PC-9 (cell line): ENCODE results near the gene CTLA4. TPM values are rescaled to one million over a fixed set of nuclear protein-coding genes. Genes with fewer than 3 reads are reported as not detected.

Source experiments
- BruUV-seq: library from RNA; stranded (reverse); fragments of 400-500 nt; replicated peaks from 2 replicates; lab custom pipeline; 2021; lab: Mats Ljungman, UMichigan
- CTCF ChIA-PET: fragments of 300-600 bp; sonication (Branson Sonifier 250); formaldehyde crosslinking; loops from one replicate; lab custom pipeline; 2022; ENCODE audit warnings: antibody characterized with exemption; lab: Charles Lee
- POLR2A ChIA-PET: fragments of 300-600 bp; sonication (Branson Sonifier 250); formaldehyde crosslinking; loops from one replicate; lab custom pipeline; 2022; ENCODE audit warnings: antibody characterized with exemption; ENCODE audit not compliant: unreplicated experiment; lab: Charles Lee
- DNase-seq, 2 experiments: peaks; one replicate each; pipeline versions ENCODE4 v3.0.0 to v3.0.0-alpha.2; 2015 to 2022; ENCODE audit warnings: mixed read lengths in 1 of 2
- H2AFZ ChIP-seq: fragments of 200-600 bp; sonication (generic); 2 replicates; pipeline ENCODE4 v1.8.1; 2017; ENCODE audit warnings: antibody characterized with exemption
- H3F3A ChIP-seq: fragments of 200-600 bp; sonication (generic); 2 replicates; pipeline ENCODE4 v1.8.1; 2017; ENCODE audit warnings: antibody characterized with exemption, mild to moderate bottlenecking, low read depth; ENCODE audit not compliant: insufficient read depth
- H3K27ac ChIP-seq: fragments of 200-600 bp; sonication (generic); 2 replicates; pipeline ENCODE4 v1.6.1; 2016; ENCODE audit warnings: mixed run types
- H3K27me3 ChIP-seq: fragments of 200-600 bp; sonication (generic); 2 replicates; pipeline ENCODE4 v1.6.1; 2016; ENCODE audit warnings: low read depth, mixed run types; ENCODE audit not compliant: insufficient read depth
- H3K36me3 ChIP-seq: fragments of 200-600 bp; sonication (generic); 2 replicates; pipeline ENCODE4 v1.6.1; 2016; ENCODE audit warnings: low read depth, mixed run types
- H3K4me1 ChIP-seq: fragments of 200-600 bp; sonication (generic); replicated peaks from 2 replicates; pipeline ENCODE4 v1.6.1; 2016; ENCODE audit warnings: mixed run types; ENCODE audit not compliant: insufficient read depth
- H3K4me2 ChIP-seq: fragments of 200-600 bp; sonication (generic); 2 replicates; pipeline ENCODE4 v1.6.1; 2017; ENCODE audit warnings: mixed run types
- H3K4me3 ChIP-seq: fragments of 200-600 bp; sonication (generic); 2 replicates; pipeline ENCODE4 v1.6.1; 2016; ENCODE audit warnings: mixed run types
- H3K79me2 ChIP-seq: fragments of 200-600 bp; sonication (generic); 2 replicates; pipeline ENCODE4 v1.6.1; 2017; ENCODE audit warnings: low read depth, mixed run types
- H3K9me2 ChIP-seq: fragments of 200-600 bp; sonication (generic); 2 replicates; pipeline ENCODE4 v1.8.1; 2017; ENCODE audit warnings: mild to moderate bottlenecking; ENCODE audit not compliant: insufficient read depth
- H3K9me3 ChIP-seq: fragments of 200-600 bp; sonication (generic); 2 replicates; pipeline ENCODE4 v1.8.1; 2016; ENCODE audit warnings: low read depth; ENCODE audit not compliant: insufficient read depth
- H4K20me1 ChIP-seq: fragments of 200-600 bp; sonication (generic); 2 replicates; pipeline ENCODE4 v1.8.1; 2017; ENCODE audit not compliant: insufficient read depth
- EZH2 ChIP-seq: fragments of 200-600 bp; sonication (generic); IDR thresholded peaks from 2 replicates; pipeline ENCODE4 v1.8.0; 2017; ENCODE audit warnings: antibody characterized with exemption, low read depth
- intact Hi-C: fragments of 100-400 bp; cut with micrococcal nuclease; formaldehyde crosslinking; loops from one replicate; pipeline ENCODE4 v1.10.0; 2022; ENCODE audit not compliant: unreplicated experiment
- total RNA-seq: library from RNA; stranded (reverse); gene quantifications from 2 replicates; pipeline ENCODE4 v1.2.3, GENCODE V29; 2021
- TF ChIP-seq, protein P1 (sequence below): fragments of 200-600 bp; sonication (generic); conservative IDR thresholded peaks from 2 replicates; pipeline ENCODE4 v1.6.1; 2017; ENCODE audit warnings: mixed run types, antibody characterized with exemption, mild to moderate bottlenecking, moderate library complexity

Gene CTLA4
- total RNA-seq, 1 experiment from 2014 or later: not detected

DNA sequence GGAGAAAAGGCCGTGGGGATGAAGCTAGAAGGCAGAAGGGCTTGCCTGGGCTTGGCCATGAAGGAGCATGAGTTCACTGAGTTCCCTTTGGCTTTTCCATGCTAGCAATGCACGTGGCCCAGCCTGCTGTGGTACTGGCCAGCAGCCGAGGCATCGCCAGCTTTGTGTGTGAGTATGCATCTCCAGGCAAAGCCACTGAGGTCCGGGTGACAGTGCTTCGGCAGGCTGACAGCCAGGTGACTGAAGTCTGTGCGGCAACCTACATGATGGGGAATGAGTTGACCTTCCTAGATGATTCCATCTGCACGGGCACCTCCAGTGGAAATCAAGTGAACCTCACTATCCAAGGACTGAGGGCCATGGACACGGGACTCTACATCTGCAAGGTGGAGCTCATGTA is 2.9 kb downstream of the CTLA4 start:
- intact Hi-C loops: no loop called here
- TF ChIP-seq, protein P1, sequence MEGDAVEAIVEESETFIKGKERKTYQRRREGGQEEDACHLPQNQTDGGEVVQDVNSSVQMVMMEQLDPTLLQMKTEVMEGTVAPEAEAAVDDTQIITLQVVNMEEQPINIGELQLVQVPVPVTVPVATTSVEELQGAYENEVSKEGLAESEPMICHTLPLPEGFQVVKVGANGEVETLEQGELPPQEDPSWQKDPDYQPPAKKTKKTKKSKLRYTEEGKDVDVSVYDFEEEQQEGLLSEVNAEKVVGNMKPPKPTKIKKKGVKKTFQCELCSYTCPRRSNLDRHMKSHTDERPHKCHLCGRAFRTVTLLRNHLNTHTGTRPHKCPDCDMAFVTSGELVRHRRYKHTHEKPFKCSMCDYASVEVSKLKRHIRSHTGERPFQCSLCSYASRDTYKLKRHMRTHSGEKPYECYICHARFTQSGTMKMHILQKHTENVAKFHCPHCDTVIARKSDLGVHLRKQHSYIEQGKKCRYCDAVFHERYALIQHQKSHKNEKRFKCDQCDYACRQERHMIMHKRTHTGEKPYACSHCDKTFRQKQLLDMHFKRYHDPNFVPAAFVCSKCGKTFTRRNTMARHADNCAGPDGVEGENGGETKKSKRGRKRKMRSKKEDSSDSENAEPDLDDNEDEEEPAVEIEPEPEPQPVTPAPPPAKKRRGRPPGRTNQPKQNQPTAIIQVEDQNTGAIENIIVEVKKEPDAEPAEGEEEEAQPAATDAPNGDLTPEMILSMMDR: no peak
- no peak for TF ChIP-seq EZH2
- BruUV-seq: no TSS peak
- DNase-seq: no peak
- no peaks in the 10 kb centered on the region for H3K9me2 ChIP-seq
- H3K27ac ChIP-seq: no peak overlapping the region
- no peaks in the 10 kb centered on the region for H3F3A ChIP-seq
- no peaks in the 10 kb centered on the region for H3K4me1 ChIP-seq
- H4K20me1 ChIP-seq: no peaks in the 10 kb centered on the region
- no peak overlapping the region for H3K4me3 ChIP-seq
- 0 out of 2 replicates have a peak, but pooled peaks cover 5% of the 10 kb centered on the region for H3K27me3 ChIP-seq
- H2AFZ ChIP-seq: no peak overlapping the region
- no peak overlapping the region for H3K4me2 ChIP-seq
- ChIA-PET CTCF (no interaction called here), POLR2A (no interaction called here)
- H3K36me3 ChIP-seq: no peaks in the 10 kb centered on the region
- H3K79me2 ChIP-seq: no peaks in the 10 kb centered on the region
- no peaks in the 10 kb centered on the region for H3K9me3 ChIP-seq

DNA sequence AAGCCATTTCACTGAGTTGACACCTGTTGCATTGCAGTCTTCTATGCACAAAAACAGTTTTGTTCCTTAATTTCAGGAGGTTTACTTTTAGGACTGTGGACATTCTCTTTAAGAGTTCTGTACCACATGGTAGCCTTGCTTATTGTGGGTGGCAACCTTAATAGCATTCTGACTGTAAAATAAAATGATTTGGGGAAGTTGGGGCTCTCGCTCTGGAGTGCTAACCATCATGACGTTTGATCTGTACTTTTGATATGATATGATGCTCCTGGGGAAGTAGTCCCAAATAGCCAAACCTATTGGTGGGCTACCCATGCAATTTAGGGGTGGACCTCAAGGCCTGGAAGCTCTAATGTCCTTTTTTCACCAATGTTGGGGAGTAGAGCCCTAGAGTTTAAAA is 3.4 kb downstream of the CTLA4 start:
- no peaks in the 10 kb centered on the region for H3K9me3 ChIP-seq
- intact Hi-C loops: no loop called here
- no peaks in the 10 kb centered on the region for H3F3A ChIP-seq
- H3K27me3 ChIP-seq: 0 out of 2 replicates have a peak, but pooled peaks cover 5% of the 10 kb centered on the region
- no peak for DNase-seq
- H3K4me2 ChIP-seq: no peak overlapping the region
- ChIA-PET CTCF (no interaction called here), POLR2A (no interaction called here)
- no peak overlapping the region for H2AFZ ChIP-seq
- H3K36me3 ChIP-seq: no peaks in the 10 kb centered on the region
- H3K4me1 ChIP-seq: no peaks in the 10 kb centered on the region
- no peak for TF ChIP-seq EZH2
- TF ChIP-seq, protein P1: no peak
- no peaks in the 10 kb centered on the region for H3K9me2 ChIP-seq
- no peak overlapping the region for H3K27ac ChIP-seq
- no peaks in the 10 kb centered on the region for H4K20me1 ChIP-seq
- no peaks in the 10 kb centered on the region for H3K79me2 ChIP-seq
- no peak overlapping the region for H3K4me3 ChIP-seq
- BruUV-seq: no TSS peak

DNA sequence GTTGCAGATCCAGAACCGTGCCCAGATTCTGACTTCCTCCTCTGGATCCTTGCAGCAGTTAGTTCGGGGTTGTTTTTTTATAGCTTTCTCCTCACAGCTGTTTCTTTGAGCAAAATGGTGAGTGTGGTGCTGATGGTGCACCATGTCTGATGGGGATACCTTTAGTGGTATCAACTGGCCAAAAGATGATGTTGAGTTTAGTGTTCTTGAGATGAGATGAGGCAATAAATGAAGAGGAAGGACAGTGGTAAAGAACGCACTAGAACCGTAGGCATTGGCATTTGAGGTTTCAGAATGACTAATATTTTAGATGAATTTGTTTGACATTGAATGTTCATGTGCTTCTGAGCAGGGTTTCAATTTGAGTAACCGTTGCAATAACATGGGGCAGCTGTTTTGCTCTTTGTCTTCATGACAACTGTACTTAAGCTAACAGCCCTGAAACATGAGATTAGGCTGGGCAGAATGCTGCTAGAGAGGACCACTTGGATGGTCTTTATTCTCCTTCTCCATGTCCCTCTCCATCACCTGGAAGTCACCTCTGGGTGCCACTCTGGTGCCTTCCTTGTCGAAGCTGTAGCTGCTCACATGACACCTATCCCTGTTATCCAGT is 3.9 kb downstream of the CTLA4 start:
- no peak for DNase-seq
- H3K27ac ChIP-seq: no peak overlapping the region
- no peaks in the 10 kb centered on the region for H3K9me3 ChIP-seq
- H4K20me1 ChIP-seq: no peaks in the 10 kb centered on the region
- H3K27me3 ChIP-seq: 0 out of 2 replicates have a peak, but pooled peaks cover 5% of the 10 kb centered on the region
- CTCF ChIA-PET: no interaction called here
- no peaks in the 10 kb centered on the region for H3K79me2 ChIP-seq
- H3K9me2 ChIP-seq: no peaks in the 10 kb centered on the region
- H2AFZ ChIP-seq: no peak overlapping the region
- no peak for TF ChIP-seq EZH2
- TF ChIP-seq, protein P1: no peak
- H3F3A ChIP-seq: no peaks in the 10 kb centered on the region
- no peaks in the 10 kb centered on the region for H3K4me1 ChIP-seq
- no peak overlapping the region for H3K4me2 ChIP-seq
- H3K4me3 ChIP-seq: no peak overlapping the region
- POLR2A ChIA-PET: no interaction called here
- H3K36me3 ChIP-seq: no peaks in the 10 kb centered on the region
- intact Hi-C loops: no loop called here
- no TSS peak for BruUV-seq
